Upper lobe of right lung (tissue), 1 donor: Measurements from ENCODE around the gene NTM. TPM values are rescaled to one million over a fixed set of nuclear protein-coding genes. Genes with fewer than 3 reads are reported as not detected.

Experiments used
- ATAC-seq: fragments of 200-7000 bp; cut with Tn5 transposase; one replicate; pipeline ENCODE4 v1.9.1; 2020; ENCODE audit warnings: mild to moderate bottlenecking, moderate library complexity
- DNase-seq: peaks from one replicate; pipeline ENCODE4 v3.0.0-alpha.2; 2020
- H3K27ac ChIP-seq: fragments of 200-600 bp; one replicate; pipeline ENCODE4 v1.8.0; 2022
- H3K27me3 ChIP-seq: fragments of 200-600 bp; one replicate; pipeline ENCODE4 v1.8.0; 2022; ENCODE audit warnings: mild to moderate bottlenecking
- H3K36me3 ChIP-seq: fragments of 200-600 bp; one replicate; pipeline ENCODE4 v1.8.0; 2022
- H3K4me1 ChIP-seq: fragments of 200-600 bp; one replicate; pipeline ENCODE4 v1.8.0; 2022
- H3K4me3 ChIP-seq: fragments of 200-600 bp; one replicate; pipeline ENCODE4 v1.8.0; 2022; ENCODE audit warnings: mild to moderate bottlenecking
- H3K9me3 ChIP-seq: fragments of 200-600 bp; one replicate; pipeline ENCODE4 v1.8.0; 2022
- intact Hi-C: fragments of 100-400 bp; cut with DNase I; formaldehyde crosslinking; loops from one replicate; pipeline ENCODE4 v1.11.0; 2022
- total RNA-seq: library from RNA; stranded (reverse); fragmentation: NEBNext Ultra II Directional; extraction: Animal tissue kit (Norgen Biotek cat#: 25700); gene quantifications from one replicate; pipeline ENCODE4 v1.2.1, GENCODE V29; 2021
- TF ChIP-seq, protein P1 (sequence below): fragments of 200-600 bp; IDR thresholded peaks from one replicate; pipeline ENCODE4 v1.8.0; 2022; ENCODE audit warnings: antibody characterized with exemption
- donor health status: DM: no; HTN: yes; CAD: no; lungs with severe emphysema.

The NTM gene
- total RNA-seq, 1 donor from 2014 or later = 3.7 TPM

DNA sequence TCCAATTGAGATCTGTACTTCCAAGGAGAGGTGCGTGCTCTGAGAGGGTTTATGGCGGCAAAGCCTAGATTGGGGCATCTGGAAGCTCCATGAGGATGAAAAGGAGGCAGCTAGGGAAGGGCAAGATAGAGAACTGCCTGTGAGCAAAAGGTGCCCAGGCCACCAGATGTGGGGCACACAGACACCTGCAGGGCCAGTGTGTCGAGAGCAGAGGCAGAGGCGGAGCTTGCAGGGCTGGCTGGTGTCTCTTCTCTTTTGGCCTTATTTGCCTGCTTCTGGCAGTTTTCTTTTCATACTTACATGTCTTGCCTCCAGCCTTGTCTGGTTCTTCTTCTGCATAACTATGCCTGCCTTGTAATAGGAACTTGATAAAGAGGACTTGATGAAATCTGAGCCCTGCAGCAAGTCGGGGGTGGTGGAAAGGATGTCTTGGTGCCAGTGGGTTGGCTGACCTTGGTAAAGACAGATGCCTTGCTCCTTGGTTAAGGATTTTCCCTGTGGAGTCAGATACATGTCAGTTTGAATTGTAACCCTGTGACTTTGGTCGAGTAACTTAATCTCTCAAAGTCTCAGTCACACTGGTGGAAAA is 680.3 kb downstream of the NTM start:
- ATAC-seq = no peak
- DNase-seq = no peak
- Histone ChIP-seq H3K27me3 (no peaks in the 10 kb centered on the region), H3K4me1 (no peaks in the 10 kb centered on the region), H3K27ac (no peak overlapping the region), H3K9me3 (no peaks in the 10 kb centered on the region), H3K4me3 (no peak overlapping the region), H3K36me3 (no peaks in the 10 kb centered on the region)
- TF ChIP-seq, protein P1, sequence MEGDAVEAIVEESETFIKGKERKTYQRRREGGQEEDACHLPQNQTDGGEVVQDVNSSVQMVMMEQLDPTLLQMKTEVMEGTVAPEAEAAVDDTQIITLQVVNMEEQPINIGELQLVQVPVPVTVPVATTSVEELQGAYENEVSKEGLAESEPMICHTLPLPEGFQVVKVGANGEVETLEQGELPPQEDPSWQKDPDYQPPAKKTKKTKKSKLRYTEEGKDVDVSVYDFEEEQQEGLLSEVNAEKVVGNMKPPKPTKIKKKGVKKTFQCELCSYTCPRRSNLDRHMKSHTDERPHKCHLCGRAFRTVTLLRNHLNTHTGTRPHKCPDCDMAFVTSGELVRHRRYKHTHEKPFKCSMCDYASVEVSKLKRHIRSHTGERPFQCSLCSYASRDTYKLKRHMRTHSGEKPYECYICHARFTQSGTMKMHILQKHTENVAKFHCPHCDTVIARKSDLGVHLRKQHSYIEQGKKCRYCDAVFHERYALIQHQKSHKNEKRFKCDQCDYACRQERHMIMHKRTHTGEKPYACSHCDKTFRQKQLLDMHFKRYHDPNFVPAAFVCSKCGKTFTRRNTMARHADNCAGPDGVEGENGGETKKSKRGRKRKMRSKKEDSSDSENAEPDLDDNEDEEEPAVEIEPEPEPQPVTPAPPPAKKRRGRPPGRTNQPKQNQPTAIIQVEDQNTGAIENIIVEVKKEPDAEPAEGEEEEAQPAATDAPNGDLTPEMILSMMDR = no peak
- intact Hi-C loops = no loop called here

DNA sequence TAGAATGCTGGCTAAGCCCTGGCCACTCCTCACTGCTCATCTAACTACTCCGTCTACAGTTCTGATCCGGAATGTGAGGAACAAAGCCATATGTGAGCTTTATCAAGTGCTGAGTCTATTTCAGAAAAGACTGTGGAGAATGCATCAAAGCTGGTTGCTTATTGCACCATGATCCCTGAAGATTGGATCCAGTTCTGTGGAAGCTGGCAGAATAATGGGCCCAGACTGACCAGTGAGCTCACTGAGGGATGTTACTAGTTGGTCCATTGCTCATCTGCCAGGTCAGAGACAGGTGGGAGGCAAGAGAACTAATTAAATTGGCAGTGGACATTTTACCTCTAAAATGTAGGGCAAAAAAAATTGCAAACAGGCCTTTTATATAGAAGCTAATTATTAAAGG is 681.3 kb downstream of the NTM start:
- no peak overlapping the region for H3K4me3 ChIP-seq
- H3K4me1 ChIP-seq = no peaks in the 10 kb centered on the region
- no peak for ATAC-seq
- H3K27ac ChIP-seq = no peak overlapping the region
- no peaks in the 10 kb centered on the region for H3K27me3 ChIP-seq
- no peaks in the 10 kb centered on the region for H3K9me3 ChIP-seq
- intact Hi-C loops = no loop called here
- DNase-seq = no peak
- H3K36me3 ChIP-seq = no peaks in the 10 kb centered on the region
- TF ChIP-seq, protein P1 = no peak

DNA sequence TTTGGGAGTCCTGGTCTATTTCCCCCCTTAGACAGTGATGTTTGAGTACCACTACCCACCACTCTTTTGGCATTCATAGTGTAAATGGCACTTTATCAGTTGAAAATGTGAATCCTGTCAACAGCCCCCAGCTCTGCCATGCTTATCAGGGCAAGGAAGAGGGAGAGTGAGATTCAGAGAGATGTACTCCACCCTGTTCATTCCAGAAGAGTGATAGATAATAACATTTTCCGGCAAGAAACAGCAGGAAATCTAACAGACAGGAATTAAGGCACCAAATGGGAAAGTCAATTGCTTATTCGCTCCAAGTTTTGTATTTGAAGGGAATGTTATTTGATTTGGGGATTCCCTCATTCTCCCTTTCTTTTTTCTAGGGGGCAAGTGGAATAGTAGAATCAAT is 681.9 kb downstream of the NTM start:
- Histone ChIP-seq H3K27ac (no peak overlapping the region), H3K36me3 (no peaks in the 10 kb centered on the region), H3K4me1 (no peaks in the 10 kb centered on the region), H3K27me3 (no peaks in the 10 kb centered on the region), H3K9me3 (no peaks in the 10 kb centered on the region), H3K4me3 (no peak overlapping the region)
- no peak for DNase-seq
- TF ChIP-seq, protein P1 = no peak
- no peak for ATAC-seq
- intact Hi-C loops = no loop called here

DNA sequence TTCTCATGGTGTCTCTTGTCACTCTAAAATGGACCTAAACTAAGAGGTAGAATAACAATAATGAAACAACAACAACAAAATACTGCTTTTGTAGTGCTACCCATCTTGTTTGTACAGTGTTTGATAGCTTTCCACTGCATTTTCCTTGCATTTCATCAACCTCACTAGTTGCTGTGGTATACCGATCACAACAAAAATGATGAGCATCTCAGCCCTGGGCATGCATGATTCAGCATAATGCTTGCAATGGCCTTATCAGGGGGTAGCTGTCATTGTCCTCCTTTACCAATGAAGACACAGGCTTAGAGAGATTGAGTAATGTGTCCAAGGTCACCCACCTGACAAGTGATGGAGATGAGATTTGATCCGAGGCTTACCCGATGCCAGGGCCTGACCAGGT is 682.5 kb downstream of the NTM start:
- H3K27me3 ChIP-seq = no peaks in the 10 kb centered on the region
- intact Hi-C loops = no loop called here
- no peak overlapping the region for H3K4me3 ChIP-seq
- H3K4me1 ChIP-seq = no peaks in the 10 kb centered on the region
- no peak overlapping the region for H3K27ac ChIP-seq
- no peak for ATAC-seq
- no peaks in the 10 kb centered on the region for H3K36me3 ChIP-seq
- no peaks in the 10 kb centered on the region for H3K9me3 ChIP-seq
- no peak for DNase-seq
- TF ChIP-seq, protein P1 = no peak

DNA sequence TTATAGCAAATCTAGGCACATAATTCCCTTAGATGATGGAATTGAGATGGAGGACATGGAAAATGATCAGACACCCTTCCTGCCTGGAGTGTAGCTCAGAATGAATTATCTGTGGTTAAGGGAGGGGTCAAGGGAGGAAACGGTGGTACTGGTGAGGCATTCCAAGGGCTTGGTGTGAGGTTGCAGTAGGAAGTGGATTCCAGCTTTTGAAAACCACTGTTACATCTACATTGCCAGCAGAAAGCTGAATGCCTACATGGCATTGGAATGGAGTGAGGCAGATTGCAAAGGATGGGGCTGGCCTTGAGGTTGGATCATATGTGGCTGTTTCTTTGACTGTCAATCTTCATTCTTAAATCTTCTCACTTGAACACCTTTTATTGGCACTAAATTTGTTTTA is 684.4 kb downstream of the NTM start:
- TF ChIP-seq, protein P1 = no peak
- Histone ChIP-seq H3K4me1 (no peaks in the 10 kb centered on the region), H3K27ac (no peak overlapping the region), H3K27me3 (no peaks in the 10 kb centered on the region), H3K4me3 (no peak overlapping the region), H3K36me3 (no peaks in the 10 kb centered on the region), H3K9me3 (no peaks in the 10 kb centered on the region)
- intact Hi-C loops = no loop called here
- no peak for ATAC-seq
- no peak for DNase-seq

DNA sequence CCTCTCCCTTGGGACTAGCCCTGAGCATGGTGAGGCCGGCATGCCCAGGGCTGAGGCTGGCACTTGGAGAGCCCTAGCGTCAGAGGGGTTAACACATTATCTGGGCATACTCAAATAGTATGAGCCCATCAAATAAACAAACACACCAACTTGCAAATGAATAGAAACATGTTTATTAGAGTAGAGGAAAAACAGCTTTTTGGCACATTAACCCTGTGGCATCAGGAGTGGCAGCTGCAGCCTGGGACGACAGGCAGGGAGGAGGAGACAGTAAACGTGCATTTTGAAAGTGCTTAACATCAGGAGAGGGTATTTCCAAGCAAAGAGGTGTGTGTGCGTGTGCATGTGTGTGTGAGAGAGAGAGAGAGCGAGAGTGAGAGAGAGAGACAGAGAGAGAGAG is 684.9 kb downstream of the NTM start:
- no peak for ATAC-seq

More for the DNA sequence above, 684.9 kb downstream of the NTM start:
- Histone ChIP-seq H3K27ac (no peak overlapping the region), H3K9me3 (no peaks in the 10 kb centered on the region), H3K36me3 (no peaks in the 10 kb centered on the region), H3K4me1 (no peaks in the 10 kb centered on the region), H3K27me3 (no peaks in the 10 kb centered on the region), H3K4me3 (no peak overlapping the region)
- DNase-seq = no peak
- TF ChIP-seq, protein P1 = no peak
- intact Hi-C loops = no loop called here
